ENCODE data around the gene ANXA11. TPM values are rescaled to one million over a fixed set of nuclear protein-coding genes. Genes with fewer than 3 reads are reported as not detected.

ANXA11 gene
- total RNA-seq, 1 experiment from 2014 or later, result 68.1 TPM

GRCh38 chr10:80187060-80187459 lies 18.3 kb downstream of the ANXA11 start:
- Histone ChIP-seq H2AFZ (ENCODE audit: low read length) (no peak overlapping the region), H4K8ac (replicated peaks; ENCODE audit: insufficient read length, low read depth, low read length) (no peak overlapping the region), H2BK20ac (ENCODE audit: low read depth, low read length, poor library complexity, severe bottlenecking) (no peak overlapping the region), H3K4me1 (ENCODE audit: insufficient read depth, low read length) (0 out of 2 replicates have a peak, but pooled peaks cover 2% of the 10 kb centered on the region), H3K4ac (ENCODE audit: low read depth, low read length) (no peak overlapping the region), H2BK15ac (ENCODE audit: low read depth, low read length) (no peak overlapping the region), H3K14ac (ENCODE audit: insufficient read depth, low read length) (no peak overlapping the region), H3K4me2 (ENCODE audit: insufficient read depth, insufficient read length, low read length) (no peak overlapping the region), H3K23ac (ENCODE audit: insufficient read length, low read depth, low read length) (no peak overlapping the region), H3K79me2 (ENCODE audit: insufficient read depth, low read length) (peaks cover 3% of the 10 kb centered on the region; the same call in 1 of the 2 replicates), H3T11ph (ENCODE audit: low read length) (no peak overlapping the region), H2BK120ac (ENCODE audit: low read depth, low read length, poor library complexity, severe bottlenecking) (no peak overlapping the region), H3K56ac (ENCODE audit: insufficient read length, low read depth, low read length) (no peak overlapping the region), H3K79me1 (ENCODE audit: insufficient read depth, low read depth, low read length, poor library complexity, severe bottlenecking) (peaks cover 3% of the 10 kb centered on the region), H2BK5ac (ENCODE audit: insufficient read length, low read length) (no peak overlapping the region), H3K18ac (ENCODE audit: insufficient read length, low read depth, low read length) (no peak overlapping the region), H3K27me3 (ENCODE audit: insufficient read depth, low read length) (no peaks in the 10 kb centered on the region), H2BK12ac (ENCODE audit: insufficient read length, low read depth, low read length) (no peak overlapping the region), H3K9ac (ENCODE audit: extremely low read depth, insufficient read length, low read length) (no peak overlapping the region), H3K27ac (ENCODE audit: insufficient read length, low read depth, low read length) (no peak overlapping the region), H3K9me3 (ENCODE audit: control insufficient read depth, low read depth, low read length) (no peaks in the 10 kb centered on the region), H4K5ac (ENCODE audit: insufficient read length, low read depth, low read length) (no peak overlapping the region), H4K20me1 (ENCODE audit: control insufficient read depth, insufficient read depth, insufficient read length) (no peaks in the 10 kb centered on the region), H4K91ac (ENCODE audit: insufficient read length, low read depth, low read length) (no peak overlapping the region), H2AK5ac (ENCODE audit: insufficient read length, low read length) (no peak overlapping the region), H3K23me2 (ENCODE audit: insufficient read length, low read depth, low read length, poor library complexity, severe bottlenecking) (no peaks in the 10 kb centered on the region)
- no peak overlapping the region for H3K4me3 Mint-ChIP-seq
- DNase-seq, result no peak
- 0 out of 7 replicates have a peak overlapping the region, but pooled peaks of 1 of the 3 experiments have one; percentile 10 for H3K27ac Mint-ChIP-seq
- H3K4me1 Mint-ChIP-seq, result peaks cover 7 to 31% of the 10 kb centered on the region in 2 experiments
- H3K27me3 Mint-ChIP-seq (ENCODE audit: low read depth), result no peaks in the 10 kb centered on the region
- no peak for TF ChIP-seq CTCF (conservative IDR thresholded peaks at IDR 0.05)
- no CpG with 5 or more reads among the region's 2 CpGs for WGBS (ENCODE audit: extremely low coverage, insufficient read length, low lambda C conversion rate)
- no peaks in the 10 kb centered on the region for H3K9me3 Mint-ChIP-seq
- peaks cover 0 to 2% (median 2%) of the 10 kb centered on the region in 3 experiments; a peak in 3 of 7 replicates for H3K36me3 Mint-ChIP-seq (ENCODE audit: insufficient read depth in 1 of 3, low read depth in 3 of 3)

All from H9 (cell line).